Measurements from ENCODE around the gene UGCG.

- no peak for TF ChIP-seq EZH2 (IDR thresholded peaks at IDR 0.05; ENCODE audit: low read depth)
- TF ChIP-seq CTCF (conservative IDR thresholded peaks at IDR 0.05), result no peak
Observed at GRCh38 chr9:111871499-111871855, 25.1 kb upstream of the UGCG start.

Measured in PC-9 (cell line).